Lower lobe of right lung (tissue), 2 donors: ENCODE data around the gene DPP4. TPM values are rescaled to one million over a fixed set of nuclear protein-coding genes. Genes with fewer than 3 reads are reported as not detected.
A peak's percentile ranks its signal among the peaks of the same experiment; 100 is the strongest.

Experiments
- ATAC-seq, 2 donors: fragments of 200-7000 bp; cut with Tn5 transposase; one replicate each; pipeline ENCODE4 v1.9.1; 2020 to 2022; ENCODE audit warnings: mild to moderate bottlenecking in 2 of 2, moderate library complexity in 2 of 2
- DNase-seq: peaks from one replicate; pipeline ENCODE4 v3.0.0-alpha.2; 2020
- H3K27ac ChIP-seq: fragments of 200-600 bp; one replicate; pipeline ENCODE4 v1.8.0; 2022
- H3K27me3 ChIP-seq: fragments of 200-600 bp; one replicate; pipeline ENCODE4 v1.8.0; 2022; ENCODE audit warnings: low read depth
- H3K36me3 ChIP-seq: fragments of 200-600 bp; one replicate; pipeline ENCODE4 v1.8.0; 2022; ENCODE audit warnings: mild to moderate bottlenecking
- H3K4me1 ChIP-seq: fragments of 200-600 bp; one replicate; pipeline ENCODE4 v1.8.0; 2022
- H3K4me3 ChIP-seq: fragments of 200-600 bp; one replicate; pipeline ENCODE4 v1.8.0; 2022; ENCODE audit warnings: mild to moderate bottlenecking
- H3K9me3 ChIP-seq: fragments of 200-600 bp; one replicate; pipeline ENCODE4 v1.8.0; 2022
- intact Hi-C: fragments of 100-400 bp; cut with DNase I; formaldehyde crosslinking; loops from one replicate; pipeline ENCODE4 v1.11.0; 2022
- total RNA-seq: library from RNA; stranded (reverse); fragmentation: NEBNext Ultra II Directional; extraction: Animal tissue kit (Norgen Biotek cat#: 25700); gene quantifications from one replicate; pipeline ENCODE4 v1.2.1, GENCODE V29; 2021
- TF ChIP-seq, protein P1 (sequence below): fragments of 200-600 bp; IDR thresholded peaks from one replicate; pipeline ENCODE4 v1.8.0; 2022; ENCODE audit warnings: antibody characterized with exemption, mild to moderate bottlenecking
- donor health status: DM: no; HTN: yes; CAD: no; lungs with severe emphysema.

The DPP4 gene
- total RNA-seq, 1 donor from 2014 or later = 24.5 TPM

DNA sequence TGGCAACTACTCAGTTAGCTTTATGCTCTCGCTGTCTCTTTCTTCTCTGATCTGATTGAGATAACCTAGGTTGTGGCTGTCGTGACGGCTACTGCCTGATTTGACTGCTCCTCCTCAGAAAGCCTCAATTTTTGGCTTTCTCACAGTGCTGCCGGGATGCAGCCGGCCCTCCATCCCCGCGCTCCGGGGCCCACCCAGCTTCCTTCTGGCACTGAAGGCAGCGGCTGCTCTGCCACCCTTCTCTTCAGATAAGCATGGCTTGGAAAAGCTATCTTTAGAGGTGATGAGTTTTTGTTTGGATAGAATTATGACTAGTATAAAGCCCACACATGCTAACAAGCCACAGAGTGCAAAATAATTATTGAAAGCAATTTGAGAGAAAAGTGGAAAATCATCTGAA is 102.5 kb downstream of the DPP4 start:
- Histone ChIP-seq H3K4me3 (no peak overlapping the region), H3K36me3 (no peaks in the 10 kb centered on the region), H3K4me1 (no peaks in the 10 kb centered on the region), H3K27ac (no peak overlapping the region), H3K9me3 (no peaks in the 10 kb centered on the region), H3K27me3 (no peaks in the 10 kb centered on the region)
- intact Hi-C loops = no loop called here
- no peak for ATAC-seq
- TF ChIP-seq, protein P1, sequence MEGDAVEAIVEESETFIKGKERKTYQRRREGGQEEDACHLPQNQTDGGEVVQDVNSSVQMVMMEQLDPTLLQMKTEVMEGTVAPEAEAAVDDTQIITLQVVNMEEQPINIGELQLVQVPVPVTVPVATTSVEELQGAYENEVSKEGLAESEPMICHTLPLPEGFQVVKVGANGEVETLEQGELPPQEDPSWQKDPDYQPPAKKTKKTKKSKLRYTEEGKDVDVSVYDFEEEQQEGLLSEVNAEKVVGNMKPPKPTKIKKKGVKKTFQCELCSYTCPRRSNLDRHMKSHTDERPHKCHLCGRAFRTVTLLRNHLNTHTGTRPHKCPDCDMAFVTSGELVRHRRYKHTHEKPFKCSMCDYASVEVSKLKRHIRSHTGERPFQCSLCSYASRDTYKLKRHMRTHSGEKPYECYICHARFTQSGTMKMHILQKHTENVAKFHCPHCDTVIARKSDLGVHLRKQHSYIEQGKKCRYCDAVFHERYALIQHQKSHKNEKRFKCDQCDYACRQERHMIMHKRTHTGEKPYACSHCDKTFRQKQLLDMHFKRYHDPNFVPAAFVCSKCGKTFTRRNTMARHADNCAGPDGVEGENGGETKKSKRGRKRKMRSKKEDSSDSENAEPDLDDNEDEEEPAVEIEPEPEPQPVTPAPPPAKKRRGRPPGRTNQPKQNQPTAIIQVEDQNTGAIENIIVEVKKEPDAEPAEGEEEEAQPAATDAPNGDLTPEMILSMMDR = no peak
- DNase-seq = no peak

DNA sequence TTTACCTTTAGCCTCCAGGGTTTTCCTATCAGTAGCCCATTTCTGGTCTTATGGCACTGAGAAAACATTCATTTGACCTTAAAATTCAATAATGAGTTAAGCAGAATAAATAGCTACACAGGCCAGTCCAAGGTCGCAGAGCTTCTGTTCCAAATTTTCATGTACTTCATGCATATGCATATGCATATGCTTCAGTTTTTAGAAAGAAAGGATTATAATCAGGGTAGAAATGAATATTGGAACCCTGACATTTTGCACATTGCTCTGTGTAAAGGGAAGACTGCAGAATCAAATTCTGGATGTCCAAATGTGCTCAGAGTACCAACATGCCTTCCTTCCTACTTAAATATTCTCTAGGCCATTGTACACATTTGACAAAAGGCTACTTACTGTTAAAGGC is 104.9 kb downstream of the DPP4 start:
- no peak overlapping the region for H3K27ac ChIP-seq
- no peak for DNase-seq
- H3K36me3 ChIP-seq = no peaks in the 10 kb centered on the region
- no peak for ATAC-seq
- no peaks in the 10 kb centered on the region for H3K4me1 ChIP-seq
- H3K9me3 ChIP-seq = no peaks in the 10 kb centered on the region
- TF ChIP-seq, protein P1 = no peak
- H3K4me3 ChIP-seq = no peak overlapping the region
- no peaks in the 10 kb centered on the region for H3K27me3 ChIP-seq
- intact Hi-C loops = no loop called here

DNA sequence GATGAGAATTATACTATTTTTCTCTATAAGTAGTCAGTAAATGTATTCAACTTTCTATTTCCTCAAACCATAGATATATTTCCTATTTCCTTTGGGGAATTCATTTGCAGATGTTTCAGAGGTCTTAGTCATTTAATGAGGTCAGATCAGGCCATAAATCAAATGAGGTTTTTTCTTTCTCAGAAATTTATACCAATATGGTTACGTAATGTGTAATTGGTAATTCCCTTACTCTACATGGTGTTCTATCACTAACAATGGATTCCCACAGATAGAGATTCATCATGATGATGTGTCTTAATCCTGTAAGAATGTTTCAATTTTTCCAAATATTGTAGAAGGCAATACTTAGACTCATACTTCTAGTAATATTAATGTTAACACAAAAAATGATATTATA is 108.0 kb downstream of the DPP4 start:
- intact Hi-C loops = no loop called here
- no peaks in the 10 kb centered on the region for H3K27me3 ChIP-seq
- no peaks in the 10 kb centered on the region for H3K4me1 ChIP-seq
- H3K4me3 ChIP-seq = no peak overlapping the region
- H3K9me3 ChIP-seq = no peaks in the 10 kb centered on the region
- no peak for DNase-seq
- TF ChIP-seq, protein P1 = no peak
- no peak overlapping the region for H3K27ac ChIP-seq
- ATAC-seq = no peak
- no peaks in the 10 kb centered on the region for H3K36me3 ChIP-seq

DNA sequence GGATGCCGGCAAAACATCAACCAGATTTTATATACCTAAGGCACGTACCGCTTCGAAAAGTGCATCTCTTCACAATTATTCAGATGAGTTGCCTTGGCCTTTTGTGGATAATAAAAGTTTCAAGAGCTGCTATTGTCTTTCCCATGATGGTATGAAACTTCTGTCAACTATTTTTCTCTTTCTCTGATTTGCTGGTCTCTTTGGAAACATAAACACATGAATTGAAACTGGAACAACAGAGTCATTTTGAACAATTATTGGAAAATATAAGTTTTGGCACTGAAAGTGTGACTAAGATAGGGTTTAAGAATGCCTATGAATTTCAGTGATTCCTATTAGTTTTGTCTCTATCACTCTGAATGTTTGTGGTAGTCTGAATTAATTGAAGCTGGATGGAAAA is 109.9 kb downstream of the DPP4 start:
- Histone ChIP-seq H3K27ac (no peak overlapping the region), H3K4me1 (no peaks in the 10 kb centered on the region), H3K36me3 (no peaks in the 10 kb centered on the region), H3K9me3 (no peaks in the 10 kb centered on the region), H3K27me3 (no peaks in the 10 kb centered on the region), H3K4me3 (no peak overlapping the region)
- no peak for ATAC-seq
- TF ChIP-seq, protein P1 = no peak
- DNase-seq = no peak
- intact Hi-C loops = no loop called here

DNA sequence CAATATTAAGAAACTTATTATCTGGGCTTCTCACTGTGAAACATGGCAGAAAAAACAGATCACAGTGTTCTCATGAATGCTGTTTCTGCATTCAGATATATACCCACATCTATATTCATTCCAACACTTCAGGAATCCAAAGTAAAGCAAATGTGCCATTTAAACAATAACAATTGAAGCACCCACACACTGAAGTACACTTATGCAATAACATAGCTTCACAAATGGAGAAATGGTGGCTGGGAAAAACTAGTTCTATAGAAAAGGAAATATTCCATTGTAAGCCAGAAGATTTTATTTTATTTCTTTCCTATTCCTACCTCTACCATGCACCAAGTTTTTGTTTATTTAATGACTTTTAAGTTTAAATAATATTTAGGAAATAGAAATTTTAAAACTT is 111.9 kb downstream of the DPP4 start:
- Histone ChIP-seq H3K4me3 (no peak overlapping the region), H3K4me1 (no peaks in the 10 kb centered on the region), H3K27ac (no peak overlapping the region), H3K9me3 (no peaks in the 10 kb centered on the region), H3K36me3 (no peaks in the 10 kb centered on the region), H3K27me3 (no peaks in the 10 kb centered on the region)
- DNase-seq (no peak), ATAC-seq (no peak)
- intact Hi-C loops = no loop called here
- TF ChIP-seq, protein P1 = no peak

DNA sequence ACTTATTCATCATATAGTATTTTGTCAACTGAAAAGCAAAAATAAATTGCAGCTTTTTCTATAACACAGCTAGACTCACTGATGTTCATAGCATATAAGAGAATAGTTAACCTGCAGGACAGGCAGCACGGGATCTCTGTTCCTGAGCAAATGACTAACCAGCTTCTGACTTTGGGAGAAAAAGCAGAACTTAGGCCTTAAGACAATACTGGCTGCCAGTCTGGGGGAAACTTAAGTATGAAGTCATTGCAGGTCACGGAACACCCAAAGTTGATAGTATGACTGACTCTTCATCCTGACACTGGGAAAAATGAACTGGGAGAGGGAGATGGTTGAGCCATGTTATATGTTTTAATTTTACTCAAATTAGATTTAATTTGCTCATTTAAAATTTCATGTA is 113.0 kb downstream of the DPP4 start:
- Histone ChIP-seq H3K36me3 (no peaks in the 10 kb centered on the region), H3K9me3 (no peaks in the 10 kb centered on the region), H3K4me3 (no peak overlapping the region), H3K27me3 (no peaks in the 10 kb centered on the region), H3K27ac (no peak overlapping the region), H3K4me1 (no peaks in the 10 kb centered on the region)
- TF ChIP-seq, protein P1 = no peak
- intact Hi-C loops = no loop called here
- DNase-seq = no peak
- ATAC-seq = peak; percentile 19 to 23
